ENCODE measurements around the gene MRPL18.
"Not testable (repeated sequence)": the region's sequence is repeated elsewhere in the genome, so short reads cannot be mapped to it uniquely, and the experiment has no call there.

Gene MRPL18

DNA sequence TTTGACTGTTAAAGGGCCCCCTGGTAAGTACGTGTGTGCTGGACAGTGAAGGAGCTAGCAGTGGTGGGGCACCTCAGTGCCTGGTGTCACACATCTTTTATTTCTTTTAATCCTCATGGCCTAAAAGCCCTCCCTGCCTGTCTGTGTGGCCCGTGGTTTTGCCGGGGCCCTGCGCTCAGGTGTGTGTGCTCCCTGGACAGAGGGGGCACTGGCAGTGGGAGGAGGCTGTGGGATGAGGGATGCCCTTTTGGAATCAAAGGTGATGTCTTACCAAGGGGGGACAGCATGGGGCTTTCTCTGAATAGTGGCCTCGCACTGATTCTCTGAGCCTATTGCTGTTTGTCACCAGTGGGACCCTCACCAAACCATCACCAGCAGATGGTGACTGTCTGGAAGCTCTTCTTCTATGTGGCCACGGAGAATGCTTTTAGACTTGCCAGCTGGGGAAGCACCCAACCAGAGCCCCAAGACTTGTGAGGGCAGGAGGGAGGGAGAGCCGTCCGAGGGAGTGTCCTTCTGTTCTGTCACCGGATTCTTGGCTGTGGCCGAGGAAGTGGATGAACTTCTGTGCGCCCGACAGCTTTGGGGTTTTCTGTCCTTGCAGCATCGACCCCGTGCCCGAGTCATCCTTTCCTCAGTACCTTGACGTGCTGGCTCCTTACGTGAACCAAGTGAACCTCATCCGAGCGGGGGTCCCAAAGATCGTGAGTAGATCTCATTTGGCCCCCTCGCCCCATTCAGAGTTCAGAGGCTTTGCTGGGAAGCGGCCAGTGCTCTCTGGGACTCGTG is 27.9 kb downstream of the MRPL18 start:
- no peak for DNase-seq (ENCODE audit: low spot score)

DNA sequence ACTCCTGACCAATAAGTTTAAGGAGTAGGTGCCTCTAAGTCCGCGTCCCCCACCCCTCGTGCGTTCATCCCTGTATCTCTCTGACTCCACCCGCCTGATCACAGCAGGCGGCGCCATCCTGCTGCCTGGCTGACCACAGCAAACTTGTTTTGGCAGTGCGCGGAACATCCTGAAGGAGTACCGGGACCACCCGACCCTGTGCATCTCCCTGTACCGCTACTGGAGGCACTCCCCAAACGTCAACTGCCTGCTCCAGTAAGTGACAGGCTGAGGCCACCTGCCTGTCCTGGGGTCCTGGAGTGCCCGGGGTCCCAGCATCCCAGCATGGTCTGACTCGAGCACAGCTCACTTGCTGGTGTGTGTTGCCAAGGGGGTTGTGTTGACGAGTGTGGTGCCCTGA is 28.8 kb downstream of the MRPL18 start:
- DNase-seq (ENCODE audit: low spot score) = no peak

DNA sequence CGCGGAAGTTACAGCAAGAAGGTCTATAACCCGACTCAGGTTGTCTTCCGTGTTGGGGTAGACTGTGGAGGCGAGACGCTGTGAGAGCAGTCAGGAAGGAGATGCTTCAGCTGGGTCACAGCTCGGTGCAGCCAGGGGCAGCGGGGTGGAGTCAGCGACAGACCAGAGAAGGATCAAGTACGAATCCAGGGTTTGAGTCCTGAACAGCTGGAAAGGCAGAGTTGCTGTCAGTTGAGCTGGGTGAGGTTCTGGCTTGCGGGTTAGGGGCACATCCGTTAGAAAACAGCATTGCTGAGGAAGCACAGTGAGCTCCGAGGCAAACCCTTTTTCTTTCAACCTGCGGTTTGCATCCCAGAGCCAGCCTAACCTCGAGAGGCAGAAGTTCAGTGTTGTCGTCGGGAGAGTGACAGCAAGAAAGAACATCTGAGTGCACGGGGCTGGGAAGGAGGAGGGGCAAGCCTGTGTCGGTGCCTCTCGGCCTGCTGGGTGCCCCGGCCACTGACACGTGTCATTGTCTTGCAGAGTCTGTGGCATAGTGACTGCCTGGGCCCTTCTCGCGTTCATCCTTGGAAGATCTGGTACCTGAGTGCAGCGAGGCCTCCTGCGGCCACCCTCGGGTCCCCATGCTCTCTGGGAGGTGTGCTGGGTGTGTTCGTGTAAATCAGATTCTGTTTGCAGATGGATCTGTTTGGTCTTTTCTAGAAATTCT is 29.8 kb downstream of the MRPL18 start:
- no peak for DNase-seq (ENCODE audit: low spot score)

DNA sequence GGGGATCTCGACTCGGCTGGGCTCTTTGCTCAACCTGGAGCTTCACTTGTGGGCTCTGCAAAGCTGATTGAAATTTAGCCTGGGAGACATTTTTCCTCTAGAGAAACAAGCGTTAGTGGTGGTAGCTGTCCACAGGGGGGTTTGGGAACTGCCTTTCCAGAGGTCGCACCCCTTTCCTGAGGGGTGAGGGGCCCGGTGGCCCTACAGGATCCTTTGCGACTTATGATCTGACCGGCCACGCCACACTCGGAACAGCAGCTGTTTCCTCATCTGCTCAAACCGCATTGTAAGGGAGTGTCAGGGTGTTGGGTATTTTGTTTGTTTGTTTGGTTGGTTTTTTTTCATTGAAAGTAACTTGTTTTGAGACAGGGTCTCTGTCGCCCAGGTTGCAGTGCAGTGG is 30.9 kb downstream of the MRPL18 start:
- DNase-seq (ENCODE audit: low spot score) = no peak

DNA sequence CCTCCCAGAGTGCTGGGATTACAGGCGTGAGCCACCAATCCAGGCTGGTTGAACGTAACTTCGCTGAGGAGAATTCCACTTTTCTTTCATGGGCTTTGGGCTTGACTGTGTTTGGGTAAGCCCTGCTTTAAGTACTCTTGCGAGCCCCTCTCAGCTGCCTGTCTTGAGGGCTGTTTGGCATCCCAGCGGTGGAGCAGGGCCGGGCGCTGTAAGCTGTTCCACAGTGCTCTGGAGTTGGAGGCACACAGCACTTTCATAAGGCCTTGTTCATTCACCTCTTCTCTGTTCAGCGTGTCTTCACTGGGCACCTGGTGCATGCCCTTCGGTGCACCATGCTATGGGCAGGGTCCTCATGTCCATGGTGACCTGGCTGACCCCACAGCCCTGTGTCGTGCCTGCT is 31.5 kb downstream of the MRPL18 start:
- no peak for DNase-seq (ENCODE audit: low spot score)

DNA sequence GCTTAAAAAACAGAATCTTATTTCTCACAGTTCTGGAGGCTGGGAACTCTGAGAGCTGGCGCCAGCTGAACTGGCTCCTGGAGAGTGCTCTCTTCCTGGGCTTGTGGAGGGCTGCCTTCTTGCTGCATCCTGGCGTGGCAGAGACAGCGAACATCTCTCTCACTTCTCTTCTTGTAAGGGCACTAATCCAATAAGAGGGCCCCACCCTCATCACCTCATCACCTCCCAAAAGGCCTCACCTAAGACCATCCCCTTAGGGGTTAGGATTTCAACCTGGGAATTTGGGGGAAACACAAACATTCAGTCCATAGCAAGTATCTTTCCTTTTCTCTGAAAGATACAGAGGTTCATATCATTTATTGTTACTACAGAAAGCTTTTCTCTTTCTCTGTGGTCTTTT is 33.7 kb downstream of the MRPL18 start:
- no peak for DNase-seq (ENCODE audit: low spot score)

DNA sequence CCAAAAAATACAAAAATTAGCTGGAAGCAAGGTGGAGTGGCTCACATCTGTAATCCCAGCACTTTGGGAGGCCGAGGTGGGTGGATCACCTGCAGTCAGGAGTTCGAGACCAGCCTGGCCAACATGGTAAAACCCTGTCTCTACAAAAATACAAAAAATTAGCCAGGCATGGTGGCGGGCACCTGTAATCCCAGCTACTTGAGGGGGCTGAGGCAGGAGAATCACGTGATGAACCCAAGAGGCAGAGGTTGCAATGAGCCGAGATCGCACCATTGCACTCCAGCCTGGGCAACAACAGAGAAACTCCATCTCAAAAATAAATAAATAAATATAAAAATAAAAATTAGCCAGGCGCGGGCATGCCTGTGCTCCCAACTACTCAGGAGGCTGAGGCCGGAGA is 34.4 kb downstream of the MRPL18 start:
- DNase-seq (ENCODE audit: low spot score) = not testable (repeated sequence)

DNA sequence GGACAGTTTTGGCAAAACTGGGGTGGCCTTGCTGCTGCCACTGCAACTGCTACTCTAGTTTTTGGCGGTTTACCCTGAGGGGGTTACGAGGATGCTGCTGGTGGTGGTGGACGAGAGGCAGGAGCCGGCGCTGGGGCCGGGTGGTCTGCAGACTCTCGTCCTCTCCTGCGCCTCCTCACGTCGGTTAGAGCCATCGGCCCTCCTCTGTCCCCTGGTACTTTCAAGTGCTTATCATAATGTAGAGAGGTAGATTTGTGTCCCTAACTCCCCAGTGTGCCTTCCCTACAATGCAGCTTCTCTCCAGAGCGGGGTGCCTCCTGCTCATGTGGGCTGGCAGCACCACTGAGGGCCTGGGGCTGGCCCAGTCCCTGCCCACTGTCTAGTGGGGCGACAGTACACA is 35.7 kb downstream of the MRPL18 start:
- DNase-seq (ENCODE audit: low spot score) = no peak

DNA sequence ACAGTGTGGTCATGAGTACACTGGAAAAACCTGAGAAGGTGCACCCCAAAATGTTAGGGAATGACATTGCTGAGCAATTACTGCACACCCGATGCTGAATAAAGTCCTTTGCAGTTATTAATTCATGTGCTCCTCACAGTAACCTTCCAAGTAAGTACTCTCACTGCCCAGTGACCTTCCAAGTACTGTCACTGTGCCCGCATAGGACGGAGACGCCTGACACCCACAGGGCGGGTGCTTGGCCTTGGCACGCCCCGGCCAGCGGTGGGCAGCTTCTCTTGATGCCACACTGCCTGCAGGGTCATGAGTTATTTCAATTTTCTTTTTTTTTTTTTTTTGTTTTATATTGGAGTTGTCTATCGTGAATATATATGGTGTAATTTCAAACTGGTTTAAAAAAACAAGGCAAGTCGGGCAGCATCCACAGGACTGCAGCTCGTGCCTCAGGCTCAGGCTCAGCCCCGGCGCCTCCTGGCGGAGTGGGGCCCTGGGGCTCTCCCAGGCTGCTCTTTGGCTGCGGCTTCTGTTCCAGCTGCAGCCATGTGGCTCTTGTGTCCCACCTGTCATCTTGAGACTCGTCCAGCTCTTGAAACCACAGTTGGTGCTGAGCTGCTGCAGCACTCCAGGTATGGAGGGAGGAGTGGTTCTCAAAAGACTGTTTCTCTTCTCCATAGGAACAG is 36.8 kb downstream of the MRPL18 start:
- DNase-seq (ENCODE audit: low spot score) = no peak

DNA sequence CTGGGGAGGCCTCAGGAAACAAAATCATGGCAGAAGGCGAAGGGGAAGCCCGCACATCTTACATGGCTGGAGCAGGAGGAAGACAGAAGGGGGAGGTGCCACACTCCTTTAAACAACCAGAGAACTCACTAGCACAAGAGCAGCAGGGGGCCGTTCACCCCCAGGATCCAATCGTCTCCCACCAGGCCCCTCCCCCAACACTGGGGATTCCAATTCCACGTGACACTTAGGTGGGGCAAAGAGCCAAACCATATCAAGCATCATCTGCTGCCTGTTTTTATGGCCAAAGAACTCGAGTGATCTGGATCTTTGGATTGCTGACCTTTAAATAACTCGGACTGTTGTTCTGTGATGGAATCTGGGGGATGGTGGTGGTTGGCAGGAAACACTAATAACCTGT is 37.8 kb downstream of the MRPL18 start:
- no peak for DNase-seq (ENCODE audit: low spot score)

DNA sequence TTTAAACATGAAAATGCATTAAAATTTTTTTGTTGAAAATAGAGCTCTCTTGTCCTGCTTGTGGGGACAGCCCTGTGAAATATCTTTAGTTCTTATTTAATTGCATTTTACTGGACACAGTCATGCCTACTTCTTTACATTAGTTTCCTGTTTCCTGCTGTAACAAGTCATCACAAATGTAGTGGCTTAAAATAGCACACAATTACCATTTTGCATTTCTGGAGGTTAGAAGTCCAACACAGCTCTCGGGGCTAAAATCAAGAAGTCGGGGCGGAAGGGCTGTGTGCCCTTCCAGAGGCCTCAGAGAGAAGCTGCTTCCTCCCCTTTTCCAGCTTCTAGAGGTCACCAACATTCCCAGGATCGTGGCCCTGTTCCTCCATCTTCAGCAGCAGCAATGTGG is 39.3 kb downstream of the MRPL18 start:
- DNase-seq (ENCODE audit: low spot score) = no peak

DNA sequence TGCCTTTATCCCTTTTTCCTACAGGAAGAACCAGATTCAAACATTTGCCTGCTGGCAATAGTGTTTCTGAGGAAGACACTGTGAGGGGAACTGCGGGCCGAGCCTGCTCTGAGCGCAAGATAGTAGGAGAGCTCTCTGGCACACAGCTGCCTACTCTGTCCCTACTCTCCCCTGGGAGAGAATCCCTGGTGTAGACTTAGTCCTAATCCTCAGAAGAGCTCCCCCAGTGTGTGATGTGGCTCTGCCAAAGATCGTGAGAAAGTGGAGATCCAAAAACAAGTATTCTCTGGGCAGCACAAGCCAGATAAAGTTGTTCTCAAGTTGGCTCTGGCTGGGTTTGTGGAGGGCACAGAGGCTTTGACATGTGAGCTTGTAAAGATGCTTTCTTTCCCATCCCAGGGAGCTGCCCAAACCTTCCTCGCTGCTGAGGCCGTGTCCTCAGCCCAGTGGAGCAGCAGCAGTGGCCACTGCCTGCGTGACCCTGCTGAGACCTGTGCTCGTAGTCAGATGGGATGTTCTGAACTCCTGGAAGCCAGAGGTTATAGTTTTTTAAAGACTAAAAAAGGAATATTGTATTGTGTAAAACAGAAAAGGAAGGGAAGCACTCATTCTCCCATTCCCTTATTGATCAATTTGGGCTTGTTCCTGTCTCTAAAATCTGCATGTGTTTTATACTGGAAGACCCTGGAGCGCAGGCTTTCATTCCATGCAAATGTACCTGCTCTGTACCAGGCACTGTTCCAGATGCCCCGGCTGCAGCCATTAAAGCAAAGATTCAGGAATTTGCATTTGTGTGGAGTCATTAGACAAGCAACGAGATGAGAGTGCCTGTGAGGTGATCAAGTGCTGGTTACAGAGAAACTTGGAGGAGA is 40.5 kb downstream of the MRPL18 start:
- DNase-seq (ENCODE audit: low spot score) = no peak

DNA sequence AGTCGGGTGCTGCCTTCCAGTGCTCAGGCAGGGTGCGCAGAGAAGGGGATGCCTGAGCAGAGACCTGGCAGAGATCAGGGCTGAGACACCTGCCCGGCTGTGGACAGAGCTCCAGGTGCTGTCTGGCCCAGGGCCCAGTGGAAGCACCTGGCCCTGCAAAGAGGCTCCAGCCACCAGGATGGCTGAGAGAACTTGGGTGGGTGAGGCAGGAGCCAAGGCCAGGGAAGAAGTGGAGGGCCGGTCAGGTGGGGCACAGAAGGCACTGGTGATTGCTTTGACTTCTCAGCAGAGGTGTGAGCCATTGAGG is 41.1 kb downstream of the MRPL18 start:
- no peak for DNase-seq (ENCODE audit: low spot score)

DNA sequence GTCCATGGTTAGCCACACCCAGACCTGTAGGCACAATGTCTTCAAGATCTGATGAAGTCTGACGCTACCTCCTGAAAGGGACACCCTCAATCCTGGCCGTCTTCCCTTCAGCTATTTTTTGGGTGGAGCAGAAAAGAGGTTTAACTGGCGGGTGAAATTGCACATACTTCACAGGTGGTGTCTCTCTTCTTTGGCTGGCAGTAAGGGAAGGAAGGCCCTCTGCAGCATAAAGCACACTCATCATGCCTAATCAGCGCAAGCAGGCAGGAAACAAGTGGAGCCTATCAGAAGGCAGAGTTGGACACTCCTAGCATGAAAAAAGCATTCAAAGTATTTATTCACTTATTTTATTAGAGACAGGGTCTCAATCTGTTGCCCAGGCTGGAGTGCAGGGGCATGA is 42.7 kb downstream of the MRPL18 start:
- DNase-seq (ENCODE audit: low spot score) = no peak

DNA sequence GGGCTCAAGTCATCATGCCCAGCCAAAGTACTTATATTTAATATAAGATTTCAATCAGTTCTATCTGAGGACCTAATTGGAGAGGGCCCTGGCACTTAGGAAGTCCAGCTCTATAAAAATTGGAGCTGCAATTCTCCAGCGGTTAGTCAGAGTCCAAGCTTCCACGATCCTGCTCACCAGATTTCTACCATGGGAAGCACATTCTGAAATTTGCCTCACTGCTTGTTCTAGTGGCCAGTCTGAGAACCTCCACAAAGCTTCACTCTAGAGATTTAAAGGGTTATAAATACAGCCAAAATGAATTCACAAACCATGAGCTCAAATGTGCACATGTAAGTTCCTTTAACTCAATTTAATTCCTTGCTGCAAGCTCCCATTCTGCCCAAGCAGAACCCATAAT is 43.3 kb downstream of the MRPL18 start:
- DNase-seq (ENCODE audit: low spot score) = no peak

DNA sequence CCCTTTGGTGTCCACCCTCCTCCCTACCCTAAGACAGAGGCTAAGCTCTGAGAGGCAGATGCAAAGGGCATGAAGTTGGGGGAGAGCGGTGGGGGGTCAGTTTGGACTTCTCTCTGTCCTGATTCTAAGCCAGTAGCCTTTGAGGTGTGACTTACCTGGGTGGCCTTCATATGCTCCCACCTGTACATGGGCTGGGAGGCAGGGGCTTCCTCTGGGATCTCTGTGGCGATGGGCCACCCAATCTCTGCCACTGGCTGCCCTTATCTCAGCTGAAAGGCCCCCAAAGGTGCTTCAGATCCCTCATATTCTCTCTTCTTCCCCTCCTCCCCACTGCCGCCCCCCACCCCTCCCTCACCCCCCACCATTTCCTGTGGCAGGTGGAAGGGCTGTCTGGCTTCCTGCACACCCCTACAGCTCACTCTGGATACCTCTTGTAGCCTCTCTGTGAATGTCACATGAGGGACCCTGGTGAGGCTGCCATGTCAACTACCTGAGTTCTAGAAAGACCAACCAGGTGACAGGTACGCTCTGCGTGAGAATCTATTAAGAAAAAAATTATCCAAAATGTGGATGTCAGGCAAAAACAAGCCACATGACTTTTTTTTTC is 43.8 kb downstream of the MRPL18 start:
- no peak for DNase-seq (ENCODE audit: low spot score)

DNA sequence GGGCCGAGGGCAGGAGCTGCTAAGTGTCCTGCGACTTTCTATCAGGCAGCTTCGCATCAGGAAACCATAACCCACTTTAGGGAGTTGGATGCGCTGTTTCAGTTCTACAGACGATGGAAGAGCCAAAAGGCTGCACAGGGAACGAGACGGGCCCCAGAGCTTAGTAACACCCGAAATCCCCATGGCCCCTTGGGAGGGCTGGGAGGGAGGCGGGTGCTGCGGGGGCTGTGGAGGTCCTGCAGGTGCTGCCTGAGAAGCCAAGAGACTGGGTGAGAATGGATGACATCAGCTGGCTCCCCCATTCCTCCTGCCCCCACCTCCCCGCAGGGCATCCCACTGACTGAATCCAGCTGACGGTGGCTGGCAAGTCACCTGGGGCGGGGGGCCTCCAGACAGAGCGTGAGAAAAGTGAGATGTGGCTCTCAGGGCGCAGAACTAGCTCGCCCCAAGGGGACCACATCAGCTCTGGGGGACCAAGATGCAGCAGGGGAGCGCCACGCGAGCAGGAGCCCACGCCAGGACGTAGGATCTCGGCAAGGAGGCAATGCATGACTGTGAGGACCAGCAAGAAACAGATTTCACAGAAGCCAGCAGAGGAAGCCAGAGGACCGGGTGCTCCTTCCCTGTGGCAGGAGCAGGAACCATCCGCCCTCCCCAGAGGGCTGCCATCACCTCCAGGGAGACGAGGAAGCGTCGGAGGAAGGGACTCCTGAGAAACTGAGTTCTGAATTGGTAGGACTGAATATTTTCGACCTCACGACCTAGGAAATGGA is 46.6 kb downstream of the MRPL18 start:
- no peak for DNase-seq (ENCODE audit: low spot score)

DNA sequence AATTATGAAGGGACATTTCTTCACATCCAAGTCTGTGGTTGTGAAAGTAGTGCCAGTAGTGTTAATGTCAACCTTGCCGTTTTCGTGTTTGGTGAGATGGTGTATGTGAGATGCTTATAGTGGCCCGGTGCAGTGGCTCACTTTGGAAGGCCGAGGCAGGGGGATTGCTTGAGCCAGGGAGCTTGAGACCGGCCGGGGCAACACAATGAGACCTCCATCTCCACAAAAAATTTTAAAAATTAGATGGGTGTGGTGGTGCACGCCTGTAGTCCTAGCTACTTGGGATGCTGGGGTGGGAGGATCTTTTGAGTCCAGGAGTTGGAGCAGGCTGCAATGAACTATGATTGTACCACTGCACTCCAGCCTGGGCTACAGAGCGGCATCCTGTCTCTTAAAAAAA is 47.2 kb downstream of the MRPL18 start:
- no peak for DNase-seq (ENCODE audit: low spot score)

DNA sequence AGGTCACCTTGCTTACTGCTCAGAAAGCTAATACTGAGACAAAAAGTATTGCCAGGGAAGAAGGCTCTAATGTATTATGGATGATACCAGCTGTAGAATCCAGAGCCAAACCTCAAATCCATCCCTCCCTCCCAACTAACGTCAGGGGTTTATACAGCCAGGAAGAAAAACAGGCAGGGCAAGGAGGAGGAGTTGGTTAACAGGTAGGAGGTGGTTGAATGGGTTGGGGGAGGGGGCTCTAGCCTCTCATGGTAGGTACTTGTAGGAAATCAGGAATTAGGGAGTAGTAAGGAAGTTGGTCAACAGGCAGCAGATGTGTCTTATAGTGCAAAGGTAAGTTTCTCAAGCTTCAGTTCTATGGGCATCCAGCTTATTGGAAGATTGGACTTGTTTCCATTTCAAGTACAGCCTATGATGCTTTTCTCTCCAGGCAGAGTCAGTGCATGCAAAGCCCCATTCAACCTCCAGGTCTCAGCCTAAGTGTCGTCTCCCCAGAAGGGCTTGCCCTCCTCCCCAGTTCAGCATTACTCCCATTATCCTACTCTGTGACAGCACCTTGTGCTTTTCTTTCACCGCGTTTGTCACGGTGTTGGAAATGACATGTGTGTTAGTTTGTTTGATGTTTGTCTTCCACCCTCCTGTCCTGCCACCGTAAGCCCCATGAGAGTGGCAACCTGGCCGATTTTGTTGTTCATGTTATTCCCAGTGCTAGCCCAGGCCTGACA is 47.9 kb downstream of the MRPL18 start:
- DNase-seq (ENCODE audit: low spot score) = no peak

DNA sequence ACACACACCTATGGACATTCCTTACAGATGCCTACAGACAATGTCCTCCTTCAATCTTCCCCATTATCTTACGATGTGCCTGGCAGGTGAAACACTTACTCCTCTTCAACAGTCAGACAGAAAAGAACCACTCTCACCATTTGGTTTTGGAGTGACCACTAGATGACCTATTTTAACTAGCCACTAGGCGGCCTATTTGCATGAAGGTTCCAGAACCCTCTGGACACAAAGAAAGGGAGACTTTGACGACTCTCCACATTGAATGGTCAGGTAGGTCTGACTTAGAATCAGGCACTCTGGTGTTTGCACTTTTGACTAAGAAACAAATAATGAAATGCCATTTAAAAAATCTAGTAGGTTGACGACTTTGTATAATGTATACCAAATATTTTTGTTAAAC is 51.8 kb downstream of the MRPL18 start:
- DNase-seq (ENCODE audit: low spot score) = no peak

All from Ammon's horn (tissue), 1 donor.